Neutrophil (primary cell): ENCODE data around the gene PLN.

ENCODE experiments used
- H3K27ac ChIP-seq: fragments of 200-600 bp; sonication (generic); 2 replicates; pipeline ENCODE4 v1.5.1; 2016; ENCODE audit warnings: mild to moderate bottlenecking, moderate library complexity
- H3K27me3 ChIP-seq: fragments of 200-600 bp; sonication (generic); 2 replicates; pipeline ENCODE4 v1.6.0; 2016; ENCODE audit warnings: mild to moderate bottlenecking
- H3K36me3 ChIP-seq: fragments of 200-600 bp; sonication (generic); 2 replicates; pipeline ENCODE4 v1.5.1; 2017
- H3K4me1 ChIP-seq, 2 experiments: fragments of 200-600 bp in 1 of 2; sonication (generic) in 1 of 2; 1 replicate in 1 of 2; 2 replicates in 1 of 2; pipeline versions ENCODE4 v1.5.1 to v1.6.1; 2013 to 2016; ENCODE audit warnings: low read depth in 1 of 2, low read length in 1 of 2, mild to moderate bottlenecking in 1 of 2, moderate library complexity in 1 of 2; ENCODE audit not compliant: control insufficient read depth in 1 of 2, insufficient read depth in 1 of 2
- H3K4me3 ChIP-seq, 2 experiments: fragments of 200-600 bp in 1 of 2; sonication (generic) in 1 of 2; 1 replicate in 1 of 2; 2 replicates in 1 of 2; pipeline ENCODE4 v1.5.1; 2013 to 2016; ENCODE audit warnings: low read depth in 1 of 2, low read length in 1 of 2, mild to moderate bottlenecking in 1 of 2, moderate library complexity in 1 of 2
- H3K9me3 ChIP-seq: fragments of 200-600 bp; sonication (generic); 2 replicates; pipeline ENCODE4 v1.5.1; 2016
- TF ChIP-seq, protein P1 (sequence below): fragments of 200-600 bp; sonication (generic); IDR thresholded peaks from 2 replicates; pipeline ENCODE4 v1.5.1; 2016; ENCODE audit warnings: antibody characterized with exemption

The PLN gene

DNA sequence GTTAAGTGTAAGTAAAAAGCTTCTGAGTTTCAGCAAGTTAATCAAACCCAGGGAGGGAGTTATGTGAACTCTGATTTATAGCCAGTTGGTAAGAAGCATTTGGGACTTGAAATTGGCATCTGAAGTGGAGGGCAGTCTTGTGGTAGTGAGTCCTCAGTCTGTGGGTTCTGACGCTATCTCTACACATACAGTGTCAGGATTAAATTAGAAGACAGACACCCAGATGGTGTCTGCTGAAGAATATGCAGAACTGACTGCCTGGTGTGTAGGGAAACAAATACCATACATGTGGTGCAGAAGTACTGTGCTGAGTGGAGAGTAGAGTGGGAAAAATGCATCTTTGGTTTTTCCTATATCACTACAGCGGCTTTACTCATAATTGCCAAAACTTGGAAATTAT, 43.5 kb upstream of the PLN start:
- Histone ChIP-seq H3K4me1 (no peaks in the 10 kb centered on the region), H3K9me3 (no peaks in the 10 kb centered on the region), H3K36me3 (no peaks in the 10 kb centered on the region), H3K27ac (no peak overlapping the region), H3K27me3 (no peaks in the 10 kb centered on the region), H3K4me3 (no peak overlapping the region)
- TF ChIP-seq, protein P1, sequence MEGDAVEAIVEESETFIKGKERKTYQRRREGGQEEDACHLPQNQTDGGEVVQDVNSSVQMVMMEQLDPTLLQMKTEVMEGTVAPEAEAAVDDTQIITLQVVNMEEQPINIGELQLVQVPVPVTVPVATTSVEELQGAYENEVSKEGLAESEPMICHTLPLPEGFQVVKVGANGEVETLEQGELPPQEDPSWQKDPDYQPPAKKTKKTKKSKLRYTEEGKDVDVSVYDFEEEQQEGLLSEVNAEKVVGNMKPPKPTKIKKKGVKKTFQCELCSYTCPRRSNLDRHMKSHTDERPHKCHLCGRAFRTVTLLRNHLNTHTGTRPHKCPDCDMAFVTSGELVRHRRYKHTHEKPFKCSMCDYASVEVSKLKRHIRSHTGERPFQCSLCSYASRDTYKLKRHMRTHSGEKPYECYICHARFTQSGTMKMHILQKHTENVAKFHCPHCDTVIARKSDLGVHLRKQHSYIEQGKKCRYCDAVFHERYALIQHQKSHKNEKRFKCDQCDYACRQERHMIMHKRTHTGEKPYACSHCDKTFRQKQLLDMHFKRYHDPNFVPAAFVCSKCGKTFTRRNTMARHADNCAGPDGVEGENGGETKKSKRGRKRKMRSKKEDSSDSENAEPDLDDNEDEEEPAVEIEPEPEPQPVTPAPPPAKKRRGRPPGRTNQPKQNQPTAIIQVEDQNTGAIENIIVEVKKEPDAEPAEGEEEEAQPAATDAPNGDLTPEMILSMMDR: no peak

DNA sequence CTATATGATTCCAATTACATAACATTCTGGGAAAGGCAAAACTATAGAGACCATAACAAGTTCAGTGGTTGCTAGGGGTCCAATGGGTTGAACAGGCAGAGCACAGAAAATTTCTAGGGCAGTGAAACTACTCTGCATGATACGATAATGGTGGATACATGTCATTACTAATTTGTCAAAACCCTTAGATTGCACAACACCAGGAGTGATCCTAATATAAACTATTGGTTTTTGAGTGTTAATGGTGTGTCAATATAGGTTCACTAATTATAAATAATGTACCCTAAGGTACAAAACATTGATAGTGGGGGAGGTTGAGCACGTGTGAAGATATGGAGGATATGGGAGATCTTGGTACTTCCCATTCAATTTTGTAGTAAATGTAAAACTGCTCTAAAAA, 42.4 kb upstream of the PLN start:
- Histone ChIP-seq H3K27me3 (no peaks in the 10 kb centered on the region), H3K4me1 (no peaks in the 10 kb centered on the region), H3K4me3 (no peak overlapping the region), H3K9me3 (no peaks in the 10 kb centered on the region), H3K36me3 (no peaks in the 10 kb centered on the region), H3K27ac (no peak overlapping the region)
- TF ChIP-seq, protein P1: no peak

DNA sequence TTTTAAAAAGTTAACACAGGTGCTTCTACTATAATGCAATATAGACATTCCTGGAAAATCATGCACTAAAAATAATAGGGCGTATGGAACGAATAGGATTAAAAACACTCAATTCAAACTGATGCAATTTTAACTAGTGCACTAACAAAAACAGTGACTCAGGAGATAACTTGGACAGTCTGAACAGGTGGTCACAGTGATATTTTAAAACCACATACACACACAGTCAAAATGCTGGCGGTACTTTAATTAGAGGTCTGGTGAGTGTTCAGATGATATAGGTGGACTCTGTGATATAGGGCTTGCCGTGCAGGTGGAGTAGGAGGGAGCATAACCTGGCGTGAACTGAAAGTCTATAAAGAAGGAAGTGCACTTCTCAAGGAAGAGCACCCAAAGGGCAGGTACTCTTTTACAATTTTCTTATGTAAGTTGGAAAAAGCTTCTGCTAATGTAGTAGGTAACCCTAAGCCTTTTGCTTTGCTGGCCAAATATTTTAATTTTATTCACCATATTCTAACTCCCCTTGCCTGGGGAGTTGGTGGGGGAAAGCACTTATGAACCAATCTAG, 41.9 kb upstream of the PLN start:
- H3K9me3 ChIP-seq: no peaks in the 10 kb centered on the region
- H3K27me3 ChIP-seq: no peaks in the 10 kb centered on the region
- H3K27ac ChIP-seq: no peak overlapping the region
- no peaks in the 10 kb centered on the region for H3K4me1 ChIP-seq
- TF ChIP-seq, protein P1: no peak
- no peak overlapping the region for H3K4me3 ChIP-seq
- H3K36me3 ChIP-seq: no peaks in the 10 kb centered on the region

DNA sequence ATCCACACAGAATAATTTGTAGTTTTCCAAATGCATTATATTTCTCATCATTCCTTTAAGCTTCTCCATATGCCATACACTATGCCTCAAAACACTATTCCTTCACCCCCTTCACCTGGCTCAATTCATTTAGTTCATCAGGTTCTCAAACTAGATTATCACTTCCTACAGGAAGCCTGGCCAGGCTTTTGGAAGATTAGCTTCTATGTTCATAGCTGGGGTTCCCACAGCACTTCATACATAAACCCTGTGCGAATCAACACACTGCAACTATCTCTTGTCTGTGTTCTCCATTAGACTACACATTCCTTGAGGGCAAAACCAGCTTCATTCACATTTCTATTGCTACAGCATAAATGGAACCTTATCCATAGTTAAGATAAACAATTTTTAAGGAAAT, 40.5 kb upstream of the PLN start:
- no peaks in the 10 kb centered on the region for H3K9me3 ChIP-seq
- TF ChIP-seq, protein P1: no peak

DNA sequence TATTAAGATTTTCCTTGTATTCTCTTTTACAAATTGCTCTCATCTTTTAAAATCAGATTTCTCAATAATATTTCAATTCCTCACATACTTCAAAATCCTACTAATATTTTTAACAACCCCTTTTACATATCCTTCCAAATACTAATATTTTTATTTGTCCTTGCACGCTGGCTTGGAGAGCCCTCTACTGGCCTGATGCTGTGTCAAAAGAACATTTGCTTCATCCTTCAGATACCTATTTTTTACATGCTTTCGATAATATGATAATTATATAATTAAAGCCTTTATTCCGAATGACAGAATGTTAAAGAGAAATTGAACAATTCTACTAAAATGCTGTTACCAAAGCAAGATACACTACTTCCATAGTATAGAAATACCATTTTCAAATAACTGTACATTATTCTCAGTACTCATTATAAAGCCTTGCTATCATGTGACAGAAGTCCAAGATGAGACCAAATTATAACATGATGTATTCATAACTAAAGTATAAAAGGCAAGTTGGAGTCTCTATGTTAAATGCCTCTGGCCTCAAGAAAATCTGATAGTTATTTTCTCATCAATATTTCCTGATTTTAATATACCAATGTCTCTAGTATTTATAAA, 39.0 kb upstream of the PLN start:
- Histone ChIP-seq H3K27ac (no peak overlapping the region), H3K27me3 (no peaks in the 10 kb centered on the region), H3K9me3 (no peaks in the 10 kb centered on the region), H3K4me1 (no peaks in the 10 kb centered on the region), H3K4me3 (no peak overlapping the region), H3K36me3 (no peaks in the 10 kb centered on the region)
- TF ChIP-seq, protein P1: no peak

More for the DNA sequence above, 40.5 kb upstream of the PLN start:
- no peaks in the 10 kb centered on the region for H3K4me1 ChIP-seq
- no peak overlapping the region for H3K4me3 ChIP-seq
- H3K27ac ChIP-seq: no peak overlapping the region
- H3K36me3 ChIP-seq: no peaks in the 10 kb centered on the region
- H3K27me3 ChIP-seq: no peaks in the 10 kb centered on the region
